AG09319 (cell line): ENCODE measurements around the gene ABCB8.
"Not testable (repeated sequence)": the region's sequence is repeated elsewhere in the genome, so short reads cannot be mapped to it uniquely, and the experiment has no call there.

ENCODE experiments used
- DNase-seq: peaks from one replicate; pipeline ENCODE4 v3.0.0-alpha.2; 2010; ENCODE audit warnings: low read depth; ENCODE audit errors: extremely low read depth
- CTCF ChIP-seq: IDR thresholded peaks from 2 replicates; pipeline ENCODE4 v1.5.1; 2011; ENCODE audit warnings: low read depth, mild to moderate bottlenecking, inconsistent platforms, low read length, moderate library complexity

The ABCB8 gene

DNA sequence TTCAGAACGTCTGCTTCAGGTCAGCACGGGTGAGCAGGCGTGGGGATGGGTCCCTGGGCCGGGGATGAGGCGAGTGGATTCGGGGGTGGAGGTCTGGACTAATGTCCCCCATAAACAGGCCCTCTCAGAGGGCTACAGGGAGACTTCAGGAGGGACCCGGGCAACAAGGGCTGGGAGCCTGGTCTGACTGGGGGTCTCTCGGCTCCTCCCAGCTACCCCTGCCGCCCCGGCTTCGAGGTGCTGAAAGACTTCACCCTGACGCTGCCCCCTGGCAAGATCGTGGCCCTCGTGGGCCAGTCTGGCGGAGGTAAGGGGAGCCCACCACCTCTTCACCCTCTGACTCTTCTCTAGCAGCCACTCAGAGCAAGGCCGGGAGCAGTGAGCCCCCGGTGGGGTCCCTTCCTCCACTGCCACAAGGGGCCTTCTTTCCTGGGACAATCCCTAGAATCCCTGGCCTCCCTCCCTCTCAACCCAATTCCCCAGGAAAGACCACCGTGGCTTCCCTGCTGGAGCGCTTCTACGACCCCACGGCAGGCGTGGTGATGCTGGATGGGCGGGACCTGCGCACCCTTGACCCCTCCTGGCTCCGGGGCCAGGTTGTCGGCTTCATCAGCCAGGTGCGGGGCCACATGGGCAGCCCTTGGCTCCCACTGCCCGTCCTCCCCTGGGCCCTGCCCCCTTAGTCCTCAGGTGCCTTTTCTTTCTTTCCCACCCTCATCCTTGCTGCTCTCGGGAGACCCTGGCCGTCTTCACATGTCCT, 12.5 kb downstream of the ABCB8 start:
- DNase-seq: no peak
- TF ChIP-seq CTCF: no peak

DNA sequence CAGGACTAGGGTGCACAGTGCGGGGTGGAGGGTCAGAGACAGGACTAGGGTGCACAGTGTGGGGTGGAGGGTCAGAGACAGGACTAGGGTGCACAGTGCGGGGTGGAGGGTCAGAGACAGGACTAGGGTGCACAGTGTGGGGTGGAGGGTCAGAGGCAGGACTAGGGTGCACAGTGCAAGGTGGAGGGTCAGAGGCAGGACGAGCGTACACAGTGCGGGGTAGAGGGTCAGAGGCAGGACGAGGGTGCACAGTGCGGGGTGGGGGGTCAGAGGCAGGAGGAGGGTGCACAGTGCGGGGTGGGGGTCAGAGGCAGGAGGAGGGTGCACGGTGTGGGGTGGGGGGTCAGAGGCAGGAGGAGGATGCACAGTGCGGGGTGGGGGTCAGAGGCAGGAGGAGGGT, 15.2 kb downstream of the ABCB8 start:
- not testable (repeated sequence) for DNase-seq

DNA sequence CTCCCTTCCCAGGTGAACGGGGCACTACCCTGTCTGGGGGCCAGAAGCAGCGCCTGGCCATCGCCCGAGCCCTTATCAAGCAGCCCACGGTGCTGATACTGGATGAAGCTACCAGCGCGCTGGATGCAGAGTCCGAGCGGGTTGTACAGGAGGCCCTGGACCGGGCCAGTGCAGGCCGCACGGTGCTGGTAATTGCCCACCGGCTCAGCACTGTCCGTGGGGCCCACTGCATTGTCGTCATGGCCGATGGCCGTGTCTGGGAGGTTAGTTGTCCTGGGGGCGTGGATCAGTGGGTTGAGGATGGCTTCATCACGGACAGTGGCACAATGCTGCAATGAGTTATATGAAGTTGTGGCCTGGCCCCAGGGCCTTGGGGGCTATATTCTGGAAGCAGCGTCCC, 15.7 kb downstream of the ABCB8 start:
- TF ChIP-seq CTCF: no peak
- DNase-seq: no peak

DNA sequence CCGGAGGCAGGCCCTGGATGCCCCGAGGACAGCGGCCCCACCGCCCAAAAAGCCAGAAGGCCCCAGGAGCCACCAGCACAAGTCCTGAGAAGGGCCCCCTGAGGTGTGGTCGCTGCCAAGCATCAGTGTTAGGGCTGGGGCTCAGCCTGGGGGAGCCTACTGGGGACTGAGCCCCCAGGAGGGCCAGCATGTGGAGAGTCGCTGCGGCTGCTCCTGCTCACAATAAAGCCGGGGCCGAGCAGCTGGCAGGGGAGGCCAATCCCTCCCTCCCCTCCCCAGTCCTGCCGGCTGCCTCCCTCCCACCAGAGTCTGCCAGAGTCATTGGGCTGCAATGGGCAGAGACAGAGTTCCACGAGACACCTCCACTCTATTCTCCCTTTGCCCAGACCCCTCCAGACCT, 17.0 kb downstream of the ABCB8 start:
- DNase-seq: no peak
- no peak for TF ChIP-seq CTCF

DNA sequence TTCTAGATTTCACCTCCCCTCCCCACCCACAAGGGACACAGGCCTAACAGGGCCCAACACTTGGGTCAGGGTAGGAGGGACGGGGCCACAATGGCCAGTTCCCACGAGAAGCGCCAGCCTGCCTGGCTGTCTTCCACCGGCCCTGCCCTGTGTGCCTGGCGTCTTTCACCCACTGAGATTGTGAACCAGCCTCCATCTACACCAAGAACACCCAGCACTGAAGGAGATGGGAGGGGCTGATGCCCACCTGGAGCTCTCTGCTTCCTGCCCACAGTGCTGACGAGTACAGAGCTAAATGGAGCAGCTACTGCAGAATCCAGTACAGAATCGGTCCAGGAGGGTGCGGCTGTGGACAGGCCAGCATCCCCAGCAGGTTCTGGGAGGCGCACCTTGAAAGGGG, 17.7 kb downstream of the ABCB8 start:
- DNase-seq: no peak
- TF ChIP-seq CTCF: no peak

- DNase-seq: no peak
Measured at GRCh38 chr7:151046603-151047573, 18.6 kb downstream of the ABCB8 start.

More at GRCh38 chr7:151046603-151047573, 18.6 kb downstream of the ABCB8 start:
- no peak for TF ChIP-seq CTCF
